SU-DHL-6 (cell line): ENCODE data around the gene ACSL4.

ENCODE experiments used
- H2AFZ ChIP-seq: fragments of 200-600 bp; sonication (generic); 2 replicates; pipeline ENCODE4 v1.6.1; 2014; ENCODE audit warnings: low read depth, mild to moderate bottlenecking, moderate library complexity, mixed read lengths, antibody characterized with exemption, low read length; ENCODE audit not compliant: severe bottlenecking
- H3F3A ChIP-seq: fragments of 200-600 bp; shearing (Covaris generic); 2 replicates; pipeline ENCODE4 v1.6.0; 2016; ENCODE audit warnings: antibody characterized with exemption, mild to moderate bottlenecking; ENCODE audit not compliant: insufficient read depth
- H3K27ac ChIP-seq: fragments of 200-600 bp; sonication (generic); 2 replicates; pipeline ENCODE4 v1.5.1; 2016; ENCODE audit warnings: low read depth, mild to moderate bottlenecking, low read length, moderate library complexity, mixed read lengths
- H3K27me3 ChIP-seq: fragments of 200-600 bp; sonication (generic), shearing (Covaris generic); 2 replicates; pipeline ENCODE4 v1.6.0; 2014; ENCODE audit warnings: mild to moderate bottlenecking, low read length
- H3K36me3 ChIP-seq: fragments of 200-600 bp; sonication (generic); 2 replicates; pipeline ENCODE4 v1.6.1; 2014; ENCODE audit warnings: mild to moderate bottlenecking, low read length, mixed read lengths
- H3K4me2 ChIP-seq: fragments of 300-600, 200-600 bp; shearing (Covaris generic), sonication (generic); 2 replicates; pipeline ENCODE4 v1.6.0; 2014; ENCODE audit warnings: low read length, low read depth, mild to moderate bottlenecking; ENCODE audit not compliant: poor library complexity, severe bottlenecking
- H3K4me3 ChIP-seq: fragments of 200-600 bp; sonication (generic); 2 replicates; pipeline ENCODE4 v1.5.1; 2014; ENCODE audit warnings: antibody characterized with exemption, low read length, mild to moderate bottlenecking, mixed read lengths; ENCODE audit not compliant: insufficient read depth, poor library complexity, severe bottlenecking
- H3K79me2 ChIP-seq: fragments of 200-600 bp; sonication (generic); 2 replicates; pipeline ENCODE4 v1.6.1; 2014; ENCODE audit warnings: mild to moderate bottlenecking, low read length, moderate library complexity; ENCODE audit not compliant: insufficient read depth
- H3K9ac ChIP-seq: fragments of 200-600 bp; sonication (generic); 2 replicates; pipeline ENCODE4 v1.7.0; 2014; ENCODE audit warnings: mild to moderate bottlenecking, low read length
- H3K9me2 ChIP-seq: fragments of 200-600 bp; sonication (generic); replicated peaks from 2 replicates; pipeline ENCODE4 v1.6.1; 2014; ENCODE audit warnings: low read length; ENCODE audit not compliant: insufficient read depth
- H3K9me3 ChIP-seq: fragments of 200-600 bp; sonication (generic); 2 replicates; pipeline ENCODE4 v1.6.1; 2014; ENCODE audit warnings: low read length, mixed read lengths; ENCODE audit not compliant: insufficient read depth
- H4K20me1 ChIP-seq: fragments of 200-600 bp; sonication (generic); 2 replicates; pipeline ENCODE4 v1.6.1; 2014; ENCODE audit warnings: low read depth, mild to moderate bottlenecking, antibody characterized with exemption, low read length, moderate library complexity, mixed read lengths
- EZH2phosphoT487 ChIP-seq: fragments of 200-600 bp; sonication (generic), shearing (Covaris generic); conservative IDR thresholded peaks from 2 replicates; pipeline ENCODE4 v1.6.1; 2018; ENCODE audit warnings: mild to moderate bottlenecking, antibody characterized with exemption, low read length, moderate library complexity, mixed read lengths
- TF ChIP-seq, protein P1 (sequence below): fragments of 200-600 bp; sonication (generic); IDR thresholded peaks from one replicate; pipeline ENCODE4 v1.5.1; 2017; ENCODE audit warnings: antibody characterized with exemption, mild to moderate bottlenecking, low read length, moderate library complexity; ENCODE audit not compliant: insufficient read depth, poor library complexity, severe bottlenecking

Gene ACSL4

GRCh38 chrX:109714340-109714958 is 18.6 kb downstream of the ACSL4 start:
- H3K9me3 ChIP-seq = no peaks in the 10 kb centered on the region
- no peak overlapping the region for H3K9ac ChIP-seq
- peaks cover 90% of the 10 kb centered on the region for H3K79me2 ChIP-seq
- H3K4me2 ChIP-seq = no peak overlapping the region
- 0 out of 2 replicates have a peak, but pooled peaks cover 5% of the 10 kb centered on the region for H4K20me1 ChIP-seq
- TF ChIP-seq, protein P1, sequence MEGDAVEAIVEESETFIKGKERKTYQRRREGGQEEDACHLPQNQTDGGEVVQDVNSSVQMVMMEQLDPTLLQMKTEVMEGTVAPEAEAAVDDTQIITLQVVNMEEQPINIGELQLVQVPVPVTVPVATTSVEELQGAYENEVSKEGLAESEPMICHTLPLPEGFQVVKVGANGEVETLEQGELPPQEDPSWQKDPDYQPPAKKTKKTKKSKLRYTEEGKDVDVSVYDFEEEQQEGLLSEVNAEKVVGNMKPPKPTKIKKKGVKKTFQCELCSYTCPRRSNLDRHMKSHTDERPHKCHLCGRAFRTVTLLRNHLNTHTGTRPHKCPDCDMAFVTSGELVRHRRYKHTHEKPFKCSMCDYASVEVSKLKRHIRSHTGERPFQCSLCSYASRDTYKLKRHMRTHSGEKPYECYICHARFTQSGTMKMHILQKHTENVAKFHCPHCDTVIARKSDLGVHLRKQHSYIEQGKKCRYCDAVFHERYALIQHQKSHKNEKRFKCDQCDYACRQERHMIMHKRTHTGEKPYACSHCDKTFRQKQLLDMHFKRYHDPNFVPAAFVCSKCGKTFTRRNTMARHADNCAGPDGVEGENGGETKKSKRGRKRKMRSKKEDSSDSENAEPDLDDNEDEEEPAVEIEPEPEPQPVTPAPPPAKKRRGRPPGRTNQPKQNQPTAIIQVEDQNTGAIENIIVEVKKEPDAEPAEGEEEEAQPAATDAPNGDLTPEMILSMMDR = no peak
- no peak for TF ChIP-seq EZH2phosphoT487
- H3K27ac ChIP-seq = no peak overlapping the region
- H3K36me3 ChIP-seq = no peaks in the 10 kb centered on the region
- no peak overlapping the region for H2AFZ ChIP-seq
- no peaks in the 10 kb centered on the region for H3K9me2 ChIP-seq
- no peak overlapping the region for H3K4me3 ChIP-seq
- no peaks in the 10 kb centered on the region for H3K27me3 ChIP-seq
- no peaks in the 10 kb centered on the region for H3F3A ChIP-seq

DNA sequence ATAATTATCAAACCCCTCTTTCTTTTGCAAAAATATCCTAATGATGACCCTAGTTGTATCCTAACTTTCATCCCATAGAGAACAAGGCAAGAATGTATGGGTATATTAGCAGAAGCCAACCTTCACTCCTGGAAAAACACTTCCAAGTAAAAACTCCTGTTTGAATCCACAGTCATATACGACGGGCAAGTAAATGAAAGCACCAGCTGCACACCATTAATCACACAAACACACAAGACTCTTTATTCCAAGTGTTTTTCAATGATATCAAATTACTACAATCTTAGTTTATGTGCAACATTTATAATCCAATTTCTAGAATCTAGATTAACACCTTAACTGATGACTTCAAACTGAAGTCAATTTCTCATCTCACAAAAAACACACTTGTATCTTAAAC is 22.9 kb downstream of the ACSL4 start:
- no peak overlapping the region for H2AFZ ChIP-seq
- no peak overlapping the region for H3K27ac ChIP-seq
- no peaks in the 10 kb centered on the region for H3K27me3 ChIP-seq

GRCh38 chrX:109709129-109709631 is 23.9 kb downstream of the ACSL4 start:
- no peak overlapping the region for H3K9ac ChIP-seq
- no peaks in the 10 kb centered on the region for H3K9me2 ChIP-seq
- TF ChIP-seq EZH2phosphoT487 = no peak
- TF ChIP-seq, protein P1 = no peak
- 0 out of 2 replicates have a peak, but pooled peaks cover 9% of the 10 kb centered on the region for H4K20me1 ChIP-seq
- no peaks in the 10 kb centered on the region for H3K27me3 ChIP-seq
- no peak overlapping the region for H3K27ac ChIP-seq
- H3F3A ChIP-seq = no peaks in the 10 kb centered on the region
- H3K4me3 ChIP-seq = no peak overlapping the region
- no peak overlapping the region for H2AFZ ChIP-seq
- peaks cover 95% of the 10 kb centered on the region for H3K79me2 ChIP-seq
- no peak overlapping the region for H3K4me2 ChIP-seq
- H3K36me3 ChIP-seq = no peaks in the 10 kb centered on the region
- no peaks in the 10 kb centered on the region for H3K9me3 ChIP-seq

More for the DNA sequence above, 22.9 kb downstream of the ACSL4 start:
- no peak overlapping the region for H3K4me2 ChIP-seq
- H4K20me1 ChIP-seq = 0 out of 2 replicates have a peak, but pooled peaks cover 9% of the 10 kb centered on the region
- TF ChIP-seq, protein P1 = no peak
- no peak for TF ChIP-seq EZH2phosphoT487
- no peak overlapping the region for H3K4me3 ChIP-seq
- H3K36me3 ChIP-seq = no peaks in the 10 kb centered on the region
- no peaks in the 10 kb centered on the region for H3F3A ChIP-seq
- H3K9me2 ChIP-seq = no peaks in the 10 kb centered on the region
- peaks cover 94% of the 10 kb centered on the region for H3K79me2 ChIP-seq
- H3K9ac ChIP-seq = no peak overlapping the region
- no peaks in the 10 kb centered on the region for H3K9me3 ChIP-seq
